A375 (cell line): ENCODE data around the gene MAGEB6. TPM values are rescaled to one million over a fixed set of nuclear protein-coding genes. Genes with fewer than 3 reads are reported as not detected.

Experiments
- total RNA-seq: library from RNA; depleted of rRNA; stranded (reverse); fragments of >200 nt; shearing (Covaris generic); gene quantifications from 2 replicates; pipeline ENCODE4 v1.2.3, GENCODE V29; 2014; rRNA removed

MAGEB6 gene, protein sequence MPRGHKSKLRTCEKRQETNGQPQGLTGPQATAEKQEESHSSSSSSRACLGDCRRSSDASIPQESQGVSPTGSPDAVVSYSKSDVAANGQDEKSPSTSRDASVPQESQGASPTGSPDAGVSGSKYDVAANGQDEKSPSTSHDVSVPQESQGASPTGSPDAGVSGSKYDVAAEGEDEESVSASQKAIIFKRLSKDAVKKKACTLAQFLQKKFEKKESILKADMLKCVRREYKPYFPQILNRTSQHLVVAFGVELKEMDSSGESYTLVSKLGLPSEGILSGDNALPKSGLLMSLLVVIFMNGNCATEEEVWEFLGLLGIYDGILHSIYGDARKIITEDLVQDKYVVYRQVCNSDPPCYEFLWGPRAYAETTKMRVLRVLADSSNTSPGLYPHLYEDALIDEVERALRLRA
- total RNA-seq: 0.26 and 0.29 TPM in 2 replicates

GRCh38 chrX:26192204-26192603, at the start of gene MAGEB6:
Gene MAGEB6, plus strand, starts transcription at chrX:26192440. Its CDS starts 1,407 bp downstream, at chrX:26193847.

DNA sequence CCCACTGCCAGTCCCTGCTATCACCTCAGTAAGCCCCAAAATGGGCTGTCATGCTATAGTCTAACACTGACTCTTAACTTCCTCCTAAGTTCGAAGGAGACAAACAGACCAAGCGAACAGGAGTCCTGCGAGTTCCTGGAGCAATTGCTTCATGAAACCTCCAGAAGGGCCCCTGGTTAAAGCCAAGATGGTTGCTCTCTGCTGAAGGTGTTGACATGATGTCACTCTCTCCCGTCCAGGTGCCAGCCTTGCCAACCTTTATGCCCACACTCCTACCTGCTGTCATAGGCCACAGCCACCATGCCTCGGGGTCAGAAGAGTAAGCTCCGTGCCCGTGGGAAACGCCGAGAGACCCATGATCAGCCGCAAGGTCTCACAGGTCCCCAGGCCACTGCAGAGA, 31.9 kb upstream of the MAGEB6 start, which contains the start of gene MAGEB6B:
MAGEB6B (plus strand) TSS at position 301 of the 400 bp plus-strand sequence; CDS start at position 301, 0 bp downstream.

DNA sequence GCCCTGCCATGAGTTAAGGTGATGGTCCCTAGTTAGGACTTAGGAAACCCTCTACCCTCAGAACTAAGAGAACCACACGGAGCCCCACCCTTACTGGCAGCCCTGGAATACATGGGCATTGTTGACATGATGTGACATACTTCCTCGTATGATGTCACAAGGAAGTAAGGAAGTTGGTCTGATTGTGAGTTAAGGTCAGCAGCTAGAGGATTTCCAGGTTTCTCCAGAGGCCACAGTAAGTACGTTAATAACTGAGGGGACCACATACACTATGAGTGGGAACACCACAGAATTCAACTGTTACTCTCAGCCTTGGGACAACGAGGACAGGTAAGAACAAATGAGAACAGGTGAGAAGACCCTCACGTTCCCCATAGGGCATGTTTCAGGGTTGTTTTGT, 23.6 kb downstream of the MAGEB6 start, which contains the start of gene MAGEB5:
MAGEB5 (plus strand) TSS at position 301 of the 400 bp plus-strand sequence. CDS start 1,133 bp downstream, outside the sequence.

Other genes with a start within 250 kb of the MAGEB6 start
- not detected in 2 replicates for gene MAGEB18, start 54.1 kb upstream of the MAGEB6 start, total RNA-seq
- not detected in 2 replicates for gene MAGEB6B, start 31.8 kb upstream of the MAGEB6 start, total RNA-seq
- gene MAGEB5, start 23.7 kb downstream of the MAGEB6 start, total RNA-seq: not detected in 2 replicates